GM12872 (cell line): Measurements from ENCODE around the gene MT1E.

Source experiments
- CTCF ChIP-seq: IDR thresholded peaks from 3 replicates; pipeline ENCODE4 v1.5.1; 2011; ENCODE audit warnings: low read depth, mild to moderate bottlenecking, low read length, moderate library complexity; ENCODE audit not compliant: insufficient read depth

The MT1E gene

GRCh38 chr16:56626685-56627084 lies 1.1 kb downstream of the MT1E start:
- TF ChIP-seq CTCF = no peak

GRCh38 chr16:56628486-56629350 lies 3.1 kb downstream of the MT1E start:
- no peak for TF ChIP-seq CTCF

- no peak for TF ChIP-seq CTCF
Measured at GRCh38 chr16:56629531-56629930, 4.0 kb downstream of the MT1E start.

DNA sequence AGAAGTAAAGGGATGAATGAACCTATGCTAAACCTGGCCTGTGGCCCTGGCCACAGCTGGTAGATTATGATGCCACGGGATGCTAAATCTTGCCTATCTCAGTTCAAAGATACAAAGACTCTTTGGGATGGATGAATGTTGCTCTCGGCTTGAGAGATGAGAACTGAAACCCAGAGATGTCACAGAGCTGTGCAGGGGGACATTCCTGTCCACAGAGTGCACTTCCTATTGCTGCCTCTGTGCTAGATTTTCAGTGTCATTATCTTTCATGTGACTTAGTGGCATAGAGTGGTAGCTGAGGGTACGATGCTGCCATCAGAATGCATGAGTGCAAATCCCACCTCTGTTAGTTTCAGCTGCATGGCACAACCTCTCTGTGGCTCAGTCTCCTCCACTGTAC lies 4.6 kb downstream of the MT1E start:
- TF ChIP-seq CTCF = peak; percentile 42; the same call in 2 of the 3 replicates

- no peak for TF ChIP-seq CTCF
Measured at GRCh38 chr16:56631197-56631596, 5.6 kb downstream of the MT1E start.

DNA sequence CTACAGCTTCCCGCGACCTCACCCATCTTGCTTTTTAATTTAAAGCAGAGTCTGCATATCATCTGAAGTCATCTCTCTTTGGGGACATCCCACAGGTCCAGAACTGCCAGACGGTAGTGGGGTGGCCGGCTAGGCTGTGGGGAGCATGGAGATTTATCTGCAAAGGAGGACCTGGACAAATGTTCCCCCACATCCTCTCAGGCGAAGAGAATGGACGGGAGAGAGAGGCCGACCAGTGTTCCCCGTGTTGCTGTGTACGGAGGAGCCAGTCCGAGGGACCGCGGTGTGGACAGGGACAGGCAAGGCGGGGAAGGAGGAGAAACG lies 6.2 kb downstream of the MT1E start:
- TF ChIP-seq CTCF = no peak

- TF ChIP-seq CTCF = no peak
Measured at GRCh38 chr16:56632156-56632847, 6.7 kb downstream of the MT1E start, which contains the start of gene MT1M. TSS of gene MT1M (plus strand) at chr16:56632659. CDS start at chr16:56632732, 73 bp downstream.
